OCI-LY7 (cell line): ENCODE results near the gene DDC. TPM values are rescaled to one million over a fixed set of nuclear protein-coding genes. Genes with fewer than 3 reads are reported as not detected.
A peak's percentile ranks its signal among the peaks of the same experiment; 100 is the strongest.

Experiments used
- BruUV-seq: library from RNA; stranded (reverse); fragments of 400-500 nt; replicated peaks from 2 replicates; lab custom pipeline; 2021; lab: Mats Ljungman, UMichigan
- CTCF ChIA-PET: fragments of 300-600 bp; sonication (Branson Sonifier 250); formaldehyde crosslinking; loops from one replicate; lab custom pipeline; 2022; ENCODE audit warnings: antibody characterized with exemption; ENCODE audit not compliant: unreplicated experiment; lab: Charles Lee
- POLR2A ChIA-PET: fragments of 300-600 bp; sonication (Branson Sonifier 250); formaldehyde crosslinking; loops from one replicate; lab custom pipeline; 2022; ENCODE audit warnings: antibody characterized with exemption; lab: Charles Lee
- DNase-seq: peaks from one replicate; pipeline ENCODE4 v3.0.0-alpha.2; 2015; ENCODE audit warnings: low spot score
- H2AFZ ChIP-seq: fragments of 200-600 bp; sonication (generic), shearing (Covaris generic); 2 replicates; pipeline ENCODE4 v1.6.1; 2014; ENCODE audit warnings: mild to moderate bottlenecking, antibody characterized with exemption, low read length, moderate library complexity
- H3K27ac ChIP-seq: fragments of 200-600 bp; sonication (generic); 2 replicates; pipeline ENCODE4 v1.5.1; 2014; ENCODE audit warnings: mixed run types, low read depth, mild to moderate bottlenecking, moderate library complexity, low read length, inconsistent platforms; ENCODE audit not compliant: poor library complexity, severe bottlenecking
- H3K36me3 ChIP-seq: fragments of 200-600 bp; sonication (generic); 2 replicates; pipeline ENCODE4 v1.6.1; 2014; ENCODE audit warnings: mild to moderate bottlenecking, antibody characterized with exemption, low read length, moderate library complexity, mixed read lengths; ENCODE audit not compliant: insufficient read depth
- H3K4me1 ChIP-seq: fragments of 200-600 bp; sonication (generic); 2 replicates; pipeline ENCODE4 v1.5.1; 2014; ENCODE audit warnings: mild to moderate bottlenecking, low read length; ENCODE audit not compliant: insufficient read depth, poor library complexity, severe bottlenecking
- H3K4me2 ChIP-seq: fragments of 200-600 bp; sonication (generic); 2 replicates; pipeline ENCODE4 v1.6.1; 2014; ENCODE audit warnings: mild to moderate bottlenecking, low read length
- H3K4me3 ChIP-seq: fragments of 200-600 bp; sonication (generic); 2 replicates; pipeline ENCODE4 v1.5.1; 2014; ENCODE audit warnings: mild to moderate bottlenecking, low read depth, low read length; ENCODE audit not compliant: poor library complexity, severe bottlenecking
- H3K79me2 ChIP-seq: fragments of 200-600 bp; sonication (generic); 2 replicates; pipeline ENCODE4 v1.6.1; 2016; ENCODE audit warnings: low read depth, mild to moderate bottlenecking, low read length, moderate library complexity, mixed read lengths; ENCODE audit not compliant: insufficient read depth
- H3K9me2 ChIP-seq: fragments of 200-600 bp; sonication (generic); 2 replicates; pipeline ENCODE4 v1.6.1; 2016; ENCODE audit warnings: mild to moderate bottlenecking, low read length, mixed read lengths; ENCODE audit not compliant: insufficient read depth
- H3K9me3 ChIP-seq: fragments of 200-600 bp; sonication (generic); 2 replicates; pipeline ENCODE4 v1.6.1; 2014; ENCODE audit warnings: mild to moderate bottlenecking, mixed run types, low read length, mixed read lengths
- H4K20me1 ChIP-seq: fragments of 200-600 bp; sonication (generic); 2 replicates; pipeline ENCODE4 v1.6.1; 2014; ENCODE audit warnings: mild to moderate bottlenecking, antibody characterized with exemption, low read length, moderate library complexity, mixed read lengths; ENCODE audit not compliant: insufficient read depth
- EZH2phosphoT487 ChIP-seq: fragments of 200-600 bp; sonication (generic); IDR thresholded peaks from 2 replicates; pipeline ENCODE4 v1.6.1; 2018; ENCODE audit warnings: low read depth, borderline replicate concordance, mild to moderate bottlenecking, mixed run types, antibody characterized with exemption, low read length, moderate library complexity, mixed read lengths
- intact Hi-C: fragments of 100-400 bp; cut with micrococcal nuclease; formaldehyde crosslinking; loops from one replicate; pipeline ENCODE4 v1.10.0; 2022; ENCODE audit not compliant: unreplicated experiment
- total RNA-seq, 2 experiments: library from RNA; depleted of rRNA in 1 of 2; stranded (reverse); fragments of >200 nt in 1 of 2; shearing (Covaris generic) in 1 of 2; gene quantifications; 2 replicates each; pipeline ENCODE4 v1.2.3, GENCODE V29; 2014 to 2022
- TF ChIP-seq, protein P1 (sequence below): fragments of 200-600 bp; sonication (generic); conservative IDR thresholded peaks from 2 replicates; pipeline ENCODE4 v1.5.1; 2014; ENCODE audit warnings: mild to moderate bottlenecking, antibody characterized with exemption, low read length, moderate library complexity, mixed read lengths

Gene DDC
- total RNA-seq, 2 experiments from 2014 or later, result not detected

DNA sequence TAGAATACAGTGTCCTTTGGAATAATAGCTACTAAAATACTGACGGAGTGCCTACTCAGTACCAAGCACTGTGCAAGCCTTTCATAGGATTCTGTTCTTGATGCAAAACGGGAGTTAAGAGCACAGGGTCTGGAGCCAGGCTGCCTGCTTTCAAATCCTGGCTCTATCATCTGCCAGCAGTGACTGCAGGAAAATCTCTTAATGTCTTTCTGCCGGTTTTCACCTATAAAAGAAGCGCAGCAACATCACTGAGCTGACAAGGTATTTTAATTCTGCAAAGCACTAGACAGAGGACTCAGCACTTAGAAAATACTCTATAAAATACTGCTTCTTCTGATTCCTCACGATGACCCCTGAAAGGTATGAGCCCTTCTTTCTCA, 115.7 kb downstream of the DDC start:
- peak; percentile 29 for DNase-seq
- peak overlapping the region; percentile 91; the same call in 1 of the 2 replicates for H2AFZ ChIP-seq
- H3K36me3 ChIP-seq, result peaks cover 42% of the 10 kb centered on the region
- no TSS peak for BruUV-seq
- H4K20me1 ChIP-seq, result peaks cover 17% of the 10 kb centered on the region; the same call in 1 of the 2 replicates
- peak overlapping the region; percentile 39 for H3K27ac ChIP-seq
- peak overlapping the region; percentile 89 for H3K4me3 ChIP-seq
- ChIA-PET CTCF (interaction anchor here (0.8 kb wide), 2 partner anchors 25 to 42 kb away, joined by 3 to 4 read pairs; no protein-coding TSS in a partner anchor), POLR2A (interaction anchor here (0.6 to 2.0 kb wide), 10 partner anchors 8 to 368 kb away, joined by 3 to 7 read pairs (median 3); no protein-coding TSS in a partner anchor)
- no peaks in the 10 kb centered on the region for H3K9me2 ChIP-seq
- intact Hi-C loops, result no loop called here
- peaks cover 29% of the 10 kb centered on the region for H3K4me1 ChIP-seq
- TF ChIP-seq, protein P1, sequence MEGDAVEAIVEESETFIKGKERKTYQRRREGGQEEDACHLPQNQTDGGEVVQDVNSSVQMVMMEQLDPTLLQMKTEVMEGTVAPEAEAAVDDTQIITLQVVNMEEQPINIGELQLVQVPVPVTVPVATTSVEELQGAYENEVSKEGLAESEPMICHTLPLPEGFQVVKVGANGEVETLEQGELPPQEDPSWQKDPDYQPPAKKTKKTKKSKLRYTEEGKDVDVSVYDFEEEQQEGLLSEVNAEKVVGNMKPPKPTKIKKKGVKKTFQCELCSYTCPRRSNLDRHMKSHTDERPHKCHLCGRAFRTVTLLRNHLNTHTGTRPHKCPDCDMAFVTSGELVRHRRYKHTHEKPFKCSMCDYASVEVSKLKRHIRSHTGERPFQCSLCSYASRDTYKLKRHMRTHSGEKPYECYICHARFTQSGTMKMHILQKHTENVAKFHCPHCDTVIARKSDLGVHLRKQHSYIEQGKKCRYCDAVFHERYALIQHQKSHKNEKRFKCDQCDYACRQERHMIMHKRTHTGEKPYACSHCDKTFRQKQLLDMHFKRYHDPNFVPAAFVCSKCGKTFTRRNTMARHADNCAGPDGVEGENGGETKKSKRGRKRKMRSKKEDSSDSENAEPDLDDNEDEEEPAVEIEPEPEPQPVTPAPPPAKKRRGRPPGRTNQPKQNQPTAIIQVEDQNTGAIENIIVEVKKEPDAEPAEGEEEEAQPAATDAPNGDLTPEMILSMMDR, result no peak
- no peak for TF ChIP-seq EZH2phosphoT487
- H3K4me2 ChIP-seq, result peak overlapping the region; percentile 87
- no peaks in the 10 kb centered on the region for H3K9me3 ChIP-seq
- peaks cover 32% of the 10 kb centered on the region for H3K79me2 ChIP-seq

DNA sequence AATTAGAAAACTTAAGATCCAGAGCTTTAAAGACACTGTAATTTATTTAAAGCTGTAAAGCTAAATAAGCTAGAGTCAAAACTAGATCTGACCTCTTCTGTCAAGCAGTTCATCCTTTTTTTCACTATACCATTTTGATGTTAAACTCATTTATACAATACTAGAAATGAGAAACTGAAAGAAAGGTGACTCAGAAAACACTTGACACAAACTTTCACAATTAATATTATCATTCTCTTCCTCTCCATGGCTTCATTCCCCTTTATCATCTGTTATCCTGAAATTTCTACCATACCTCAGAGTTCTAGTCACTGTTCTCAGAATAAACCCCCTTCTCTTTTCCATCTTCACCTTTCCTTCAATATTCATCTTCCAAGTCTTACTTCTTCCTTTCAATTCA, 116.4 kb downstream of the DDC start:
- no peaks in the 10 kb centered on the region for H3K9me3 ChIP-seq
- CTCF ChIA-PET, result no interaction called here
- H3K4me3 ChIP-seq, result peak overlapping the region; percentile 89
- no peaks in the 10 kb centered on the region for H3K9me2 ChIP-seq
- intact Hi-C loops, result no loop called here
- no peak overlapping the region for H2AFZ ChIP-seq
- peaks cover 29% of the 10 kb centered on the region for H3K4me1 ChIP-seq
- BruUV-seq, result TSS peak; percentile 41
- no peak overlapping the region for H3K27ac ChIP-seq
- DNase-seq, result no peak
- peaks cover 49% of the 10 kb centered on the region for H3K36me3 ChIP-seq
- no peak for TF ChIP-seq EZH2phosphoT487
- TF ChIP-seq, protein P1, result no peak
- H3K79me2 ChIP-seq, result peaks cover 38% of the 10 kb centered on the region
- peak overlapping the region; percentile 87 for H3K4me2 ChIP-seq
- POLR2A ChIA-PET, result interaction anchor here (1.1 to 2.0 kb wide), 5 partner anchors 7 to 333 kb away, joined by 3 to 7 read pairs (median 3); no protein-coding TSS in a partner anchor
- peaks cover 18% of the 10 kb centered on the region; the same call in 1 of the 2 replicates for H4K20me1 ChIP-seq

DNA sequence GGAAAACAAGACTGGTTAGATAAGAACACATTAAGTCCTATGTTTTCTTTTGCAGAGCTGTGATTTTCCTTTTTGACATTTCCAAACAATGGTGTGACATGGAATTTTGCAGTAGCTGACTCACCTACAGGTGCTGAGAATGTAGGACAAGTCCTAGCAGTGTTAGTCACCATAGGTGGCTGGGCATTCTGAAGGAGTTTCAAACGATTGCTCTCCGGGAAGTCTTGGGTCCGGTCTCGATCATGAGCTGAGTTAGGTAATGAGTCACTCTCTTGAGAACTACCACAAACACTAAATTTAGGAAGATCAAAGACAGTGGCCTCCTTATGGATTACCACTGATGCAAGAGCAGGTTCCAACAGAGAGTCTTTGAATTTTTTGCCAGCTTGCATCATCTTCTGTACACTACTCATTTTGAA, 118.7 kb downstream of the DDC start:
- ChIA-PET POLR2A (interaction anchor here (0.6 to 1.5 kb wide), 2 partner anchors 155 to 243 kb away, joined by 3 to 5 read pairs; no protein-coding TSS in a partner anchor), CTCF (no interaction called here)
- intact Hi-C loops, result no loop called here

More for the DNA sequence above, 118.7 kb downstream of the DDC start:
- H2AFZ ChIP-seq, result no peak overlapping the region
- peaks cover 23% of the 10 kb centered on the region; the same call in 1 of the 2 replicates for H4K20me1 ChIP-seq
- H3K4me1 ChIP-seq, result peaks cover 29% of the 10 kb centered on the region
- no peak for DNase-seq
- H3K36me3 ChIP-seq, result peaks cover 71% of the 10 kb centered on the region
- H3K4me2 ChIP-seq, result no peak overlapping the region
- no peak for TF ChIP-seq EZH2phosphoT487
- TF ChIP-seq, protein P1, result no peak
- no TSS peak for BruUV-seq
- H3K9me3 ChIP-seq, result no peaks in the 10 kb centered on the region
- no peak overlapping the region for H3K27ac ChIP-seq
- peaks cover 50% of the 10 kb centered on the region for H3K79me2 ChIP-seq
- H3K9me2 ChIP-seq, result no peaks in the 10 kb centered on the region
- H3K4me3 ChIP-seq, result no peak overlapping the region
